GM12878 (cell line): Measurements from ENCODE around the gene CBLIF. TPM values are rescaled to one million over a fixed set of nuclear protein-coding genes. Genes with fewer than 3 reads are reported as not detected.
"Not testable (repeated sequence)": the region's sequence is repeated elsewhere in the genome, so short reads cannot be mapped to it uniquely, and the experiment has no call there.

Experiments
- ATAC-seq: fragments of 200-7000 bp; cut with Tn5 transposase; 3 replicates; pipeline ENCODE4 v1.9.1; 2020; ENCODE audit warnings: mild to moderate bottlenecking, moderate library complexity
- BruUV-seq: library from RNA; stranded (reverse); fragments of 400-500 nt; replicated peaks from 2 replicates; lab custom pipeline; 2021; lab: Mats Ljungman, UMichigan
- CTCF ChIA-PET: fragments of 300-600 bp; sonication (Branson Sonifier 250); formaldehyde crosslinking; extraction: SDS; loops from one replicate; lab custom pipeline; 2021; ENCODE audit warnings: inconsistent platforms; lab: Yijun Ruan, JAX
- POLR2A ChIA-PET: fragments of 350-600 bp; formaldehyde crosslinking; extraction: SDS; loops from one replicate; lab custom pipeline; 2021; ENCODE audit warnings: inconsistent platforms; lab: Charles Lee
- RAD21 ChIA-PET: fragments of 300-600 bp; sonication (Branson Sonifier 250); formaldehyde crosslinking; loops from one replicate; lab custom pipeline; 2023; ENCODE audit warnings: antibody characterized with exemption; ENCODE audit not compliant: unreplicated experiment; lab: Charles Lee
- SMC1A ChIA-PET: fragments of 300-600 bp; sonication (Branson Sonifier 250); formaldehyde crosslinking; loops from one replicate; lab custom pipeline; 2023; ENCODE audit not compliant: unreplicated experiment, uncharacterized antibody; lab: Charles Lee
- DNase-seq: peaks from one replicate; pipeline ENCODE4 v3.0.0-alpha.2; 2011; ENCODE audit warnings: low read depth, low spot score
- FAIRE-seq: peaks from 3 replicates; lab custom pipeline; 2011; peaks lifted over from hg19 to GRCh38; lab: Jason Lieb, UNC
- H2AFZ ChIP-seq: 2 replicates; pipeline ENCODE4 v1.6.0; 2011; ENCODE audit warnings: low read depth, low read length, control low read depth; ENCODE audit not compliant: control insufficient read depth
- H3K27ac ChIP-seq: 2 replicates; pipeline ENCODE4 v1.5.1; 2011; ENCODE audit warnings: control low read depth; ENCODE audit not compliant: control insufficient read depth, insufficient read depth
- H3K27me3 ChIP-seq, 2 experiments: replicated peaks in 1 of 2; 2 replicates each; pipeline versions ENCODE4 v1.6.0 to v1.6.1; 2011; ENCODE audit warnings: low read length in 1 of 2; ENCODE audit not compliant: control insufficient read depth in 2 of 2, insufficient read depth in 2 of 2
- H3K36me3 ChIP-seq, 2 experiments: 2 replicates each; pipeline ENCODE4 v1.5.1; 2011; ENCODE audit warnings: low read length in 1 of 2; ENCODE audit not compliant: control insufficient read depth in 2 of 2, insufficient read depth in 2 of 2
- H3K4me1 ChIP-seq: 2 replicates; pipeline ENCODE4 v1.6.1; 2011; ENCODE audit warnings: mild to moderate bottlenecking, low read length, moderate library complexity, mixed read lengths; ENCODE audit not compliant: control insufficient read depth, insufficient read depth
- H3K4me2 ChIP-seq: 2 replicates; pipeline ENCODE4 v1.6.0; 2011; ENCODE audit warnings: control low read depth; ENCODE audit not compliant: control insufficient read depth, insufficient read depth
- H3K4me3 ChIP-seq: fragments of 200-600 bp; sonication (generic); 2 replicates; pipeline ENCODE4 v1.5.1; 2016
- H3K79me2 ChIP-seq: 2 replicates; pipeline ENCODE4 v1.6.0; 2011; ENCODE audit warnings: low read length; ENCODE audit not compliant: control insufficient read depth, insufficient read depth
- H3K9ac ChIP-seq: 2 replicates; pipeline ENCODE4 v1.8.0; 2011; ENCODE audit warnings: low read length, control low read depth, mixed read lengths; ENCODE audit not compliant: control insufficient read depth, insufficient read depth
- H3K9me3 ChIP-seq: replicated peaks from 3 replicates; pipeline ENCODE4 v1.5.1; 2011; ENCODE audit warnings: mild to moderate bottlenecking, low read length; ENCODE audit not compliant: control insufficient read depth, insufficient read depth
- H4K20me1 ChIP-seq: 2 replicates; pipeline ENCODE4 v1.6.0; 2011; ENCODE audit not compliant: control insufficient read depth, insufficient read depth
- ZBED1 ChIP-seq: IDR thresholded peaks from 2 replicates; pipeline ENCODE4 v1.6.1; 2016; ENCODE audit warnings: borderline replicate concordance
- WGBS: methylation state at CpG from one replicate; pipeline ENCODE4 v1.1.6; 2016; ENCODE audit warnings: low lambda C conversion rate; ENCODE audit not compliant: insufficient replicate concordance, insufficient coverage; ENCODE audit errors: missing lambda C conversion rate; 5-methylcytosine and 5-hydroxymethylcytosine counted together
- in situ Hi-C: fragments of 300-500 bp; cut with MboI; formaldehyde crosslinking; loops from 9 replicates; pipeline ENCODE4 v1.14.3; 2018; ENCODE audit warnings: mixed read lengths
- intact Hi-C: fragments of 100-400 bp; cut with micrococcal nuclease; formaldehyde crosslinking; loops from one replicate; pipeline ENCODE4 v1.14.2; 2022; ENCODE audit not compliant: unreplicated experiment
- polyA plus RNA-seq, 11 experiments: library from polyadenylated mRNA; depleted of rRNA in 4 of 11; unstranded in 6 of 11; stranded (reverse) in 5 of 11; fragments of >200 nt; fragmentation: Nextera tagmentation in 4 of 11; fragmentation: Illumina TruSeq in 1 of 11; extraction: Ambion mirVana in 4 of 11; extraction: Trizol in 1 of 11; gene quantifications; 1 replicate in 1 of 11; 2 replicates in 10 of 11; pipeline versions ENCODE4 v1.2.1 to v1.2.3, GENCODE V29; 2011 to 2016; ENCODE audit warnings: inconsistent platforms in 2 of 11, missing spikeins in 2 of 11, low read depth in 1 of 11
- total RNA-seq, 4 experiments: library from RNA; depleted of rRNA in 3 of 4; stranded (reverse); fragments of >200 nt in 3 of 4; fragmentation: Illumina TruSeq in 1 of 4; extraction: Trizol in 1 of 4; gene quantifications; 2 replicates each; pipeline versions ENCODE4 v1.2.1 to v1.2.3, GENCODE V29; 2013 to 2021

CBLIF gene
- total and polyA plus RNA-seq, 10 of the 15 experiments (the other 5 are each of a cell fraction or from before 2014, with no cell fraction given): not detected

DNA sequence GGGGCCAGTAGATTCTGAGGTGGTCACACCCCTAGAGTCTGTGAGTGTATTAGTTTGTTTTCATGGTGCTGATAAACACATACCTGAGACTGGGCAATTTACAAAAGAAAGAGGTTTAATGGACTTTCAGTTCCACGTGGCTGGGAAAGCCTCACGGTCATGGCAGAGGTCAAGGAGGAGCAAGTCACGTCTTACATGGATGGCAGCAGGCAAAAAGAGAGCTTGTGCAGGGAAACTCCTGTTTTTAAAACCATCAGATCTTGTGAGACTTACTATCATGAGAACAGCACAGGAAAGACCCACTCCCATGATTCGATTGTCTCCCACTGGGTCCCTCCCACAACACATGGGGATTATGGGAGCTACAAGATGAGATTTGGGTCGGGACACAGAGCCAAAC, 60.9 kb downstream of the CBLIF start:
- intact Hi-C loops, H3K79me2 ChIP-seq, ATAC-seq, H3K4me1 ChIP-seq, H3K4me2 ChIP-seq, DNase-seq, H3K9me3 ChIP-seq, H3K27ac ChIP-seq, in situ Hi-C loops, H2AFZ ChIP-seq, H3K9ac ChIP-seq, H3K27me3 ChIP-seq, H3K36me3 ChIP-seq, RAD21 ChIA-PET, BruUV-seq, FAIRE-seq, POLR2A ChIA-PET, H4K20me1 ChIP-seq, H3K4me3 ChIP-seq: not testable (repeated sequence)
- ChIA-PET SMC1A (interaction anchor here (1.1 kb wide), 1 partner anchor 10 kb away, joined by 3 read pairs; no protein-coding TSS in a partner anchor), CTCF (interaction anchor here (0.7 to 1.8 kb wide), 2 partner anchors 17 to 955 kb away, joined by 3 to 6 read pairs; no protein-coding TSS in a partner anchor)
- 4% methylated on average over 5 of the region's 5 CpGs for WGBS

DNA sequence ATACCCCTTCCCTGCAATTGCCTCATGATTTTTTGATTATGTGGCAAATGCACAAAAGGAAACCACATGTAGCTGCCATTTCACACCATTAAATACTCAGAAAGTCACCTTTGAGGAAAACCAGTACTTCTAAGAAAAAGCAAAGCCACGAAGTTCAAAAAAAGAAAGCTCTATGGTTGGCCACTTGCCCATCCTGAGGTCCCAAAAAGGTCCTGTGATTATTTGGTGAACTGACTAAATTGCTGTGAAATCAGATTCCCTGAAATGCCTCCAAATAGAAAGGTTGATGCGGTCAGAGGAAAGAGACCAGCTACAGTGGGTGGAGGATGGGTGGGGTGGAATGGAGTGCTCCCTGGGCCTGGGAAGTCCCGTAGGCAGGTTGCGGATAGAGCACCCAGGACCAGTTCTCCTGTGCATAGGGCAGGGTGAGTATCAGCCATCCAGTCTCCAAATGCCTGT, 61.6 kb downstream of the CBLIF start:
- FAIRE-seq: no peak
- intact Hi-C loops: no loop called here
- no peak for ATAC-seq
- H3K79me2 ChIP-seq: no peaks in the 10 kb centered on the region
- ChIA-PET CTCF (interaction anchor here (1.2 kb wide), 1 partner anchor 17 kb away, joined by 3 read pairs; no protein-coding TSS in a partner anchor), SMC1A (no interaction called here)
- 35% methylated on average over 4 of the region's 4 CpGs for WGBS
- no TSS peak for BruUV-seq
- no peak overlapping the region for H3K9ac ChIP-seq
- TF ChIP-seq ZBED1: no peak
- TF ChIP-seq, all 136 proteins: peak for 0
- H3K27me3 ChIP-seq: no peaks in the 10 kb centered on the region
- H2AFZ ChIP-seq: no peak overlapping the region
- in situ Hi-C loops: no loop called here
- H3K4me3 ChIP-seq: no peak overlapping the region
- ChIA-PET POLR2A (no interaction called here), RAD21 (no interaction called here)
- no peaks in the 10 kb centered on the region for H3K36me3 ChIP-seq
- H3K27ac ChIP-seq: no peak overlapping the region
- H3K9me3 ChIP-seq: peaks cover 2% of the 10 kb centered on the region; the same call in 2 of the 3 replicates
- H3K4me2 ChIP-seq: no peak overlapping the region
- no peaks in the 10 kb centered on the region for H3K4me1 ChIP-seq
- H4K20me1 ChIP-seq: no peaks in the 10 kb centered on the region
- no peak for DNase-seq
